SK-N-MC (cell line): ENCODE results near the gene PPP1R7.

ENCODE experiments used
- DNase-seq: peaks from one replicate; pipeline ENCODE4 v3.0.0-alpha.2; 2011; ENCODE audit warnings: low read depth, low spot score
- H3K27ac ChIP-seq: fragments of 200-600 bp; sonication (generic); 2 replicates; pipeline ENCODE4 v1.5.1; 2016; ENCODE audit warnings: mixed run types
- H3K36me3 ChIP-seq: fragments of 200-600 bp; sonication (generic); 2 replicates; pipeline ENCODE4 v1.6.1; 2017; ENCODE audit warnings: antibody characterized with exemption, low read length, mixed read lengths; ENCODE audit not compliant: insufficient read depth
- H3K4me3 ChIP-seq: fragments of 200-600 bp; sonication (generic); 2 replicates; pipeline ENCODE4 v1.5.1; 2016
- H3K9ac ChIP-seq: fragments of 200-600 bp; sonication (generic); 2 replicates; pipeline ENCODE4 v1.8.0; 2017; ENCODE audit warnings: mixed run types, mixed read lengths; ENCODE audit not compliant: insufficient read length
- H3K9me3 ChIP-seq: fragments of 200-600 bp; sonication (generic); 2 replicates; pipeline ENCODE4 v1.6.1; 2017; ENCODE audit warnings: low read depth, mild to moderate bottlenecking, antibody characterized with exemption, low read length, moderate library complexity, mixed read lengths
- EZH2 ChIP-seq: fragments of 200-600 bp; sonication (generic); IDR thresholded peaks from one replicate; pipeline ENCODE4 v1.6.1; 2017; ENCODE audit warnings: antibody characterized with exemption
- FOXP2 ChIP-seq: optimal IDR thresholded peaks from 2 replicates; pipeline ENCODE3; 2011; ENCODE audit warnings: mild to moderate bottlenecking, moderate library complexity; ENCODE audit not compliant: insufficient read depth; ENCODE audit errors: extremely low read length, control extremely low read depth
- POLR2AphosphoS5 ChIP-seq: IDR thresholded peaks from 2 replicates; pipeline ENCODE4 v1.6.1; 2012; ENCODE audit warnings: mild to moderate bottlenecking, low read depth, low read length, borderline replicate concordance

PPP1R7 gene

GRCh38 chr2:241141214-241141770, 9.0 kb upstream of the PPP1R7 start:
- Histone ChIP-seq H3K27ac (no peak overlapping the region), H3K9ac (no peak overlapping the region), H3K36me3 (peaks cover 12% of the 10 kb centered on the region; the same call in 1 of the 2 replicates), H3K9me3 (no peaks in the 10 kb centered on the region), H3K4me3 (no peak overlapping the region)
- TF ChIP-seq FOXP2 (no peak), POLR2AphosphoS5 (no peak), EZH2 (no peak)
- no peak for DNase-seq

- H3K36me3 ChIP-seq, result peaks cover 5% of the 10 kb centered on the region; the same call in 1 of the 2 replicates
- no peak overlapping the region for H3K27ac ChIP-seq
Measured at GRCh38 chr2:241142063-241142462, 8.2 kb upstream of the PPP1R7 start.

DNA sequence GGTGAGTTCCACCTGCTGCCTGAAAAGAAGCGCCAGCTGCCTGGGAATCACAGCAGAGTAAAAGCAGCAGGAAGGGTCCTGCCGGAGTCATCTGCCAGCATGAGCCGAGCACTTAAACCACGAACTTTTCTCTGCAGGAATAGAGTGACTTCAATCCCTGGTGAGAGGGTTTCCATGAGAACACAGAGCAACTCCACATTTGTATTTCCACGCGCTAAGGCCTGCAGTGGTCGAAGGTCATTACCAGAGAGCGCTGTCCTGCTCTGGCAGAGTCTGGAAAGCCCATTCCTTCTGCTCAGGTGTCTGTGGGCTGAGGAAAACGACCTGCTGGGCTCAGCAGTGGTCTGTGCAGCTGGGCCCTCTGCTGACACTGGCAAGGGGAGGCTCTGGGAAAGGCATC, 7.7 kb upstream of the PPP1R7 start:
- no peak overlapping the region for H3K9ac ChIP-seq
- peaks cover 5% of the 10 kb centered on the region; the same call in 1 of the 2 replicates for H3K36me3 ChIP-seq
- no peak for DNase-seq
- H3K27ac ChIP-seq, result no peak overlapping the region
- H3K4me3 ChIP-seq, result no peak overlapping the region
- no peaks in the 10 kb centered on the region for H3K9me3 ChIP-seq
- TF ChIP-seq POLR2AphosphoS5, result no peak
- no peak for TF ChIP-seq EZH2
- TF ChIP-seq FOXP2, result no peak

More at GRCh38 chr2:241142063-241142462, 8.2 kb upstream of the PPP1R7 start:
- no peak overlapping the region for H3K4me3 ChIP-seq
- no peak for TF ChIP-seq POLR2AphosphoS5
- TF ChIP-seq FOXP2, result no peak
- no peak for TF ChIP-seq EZH2
- DNase-seq, result no peak
- no peaks in the 10 kb centered on the region for H3K9me3 ChIP-seq
- no peak overlapping the region for H3K9ac ChIP-seq

GRCh38 chr2:241146286-241146685, 4.0 kb upstream of the PPP1R7 start:
- peaks cover 3% of the 10 kb centered on the region; the same call in 1 of the 2 replicates for H3K36me3 ChIP-seq
- H3K9ac ChIP-seq, result peak overlapping the region; percentile 28
- no peaks in the 10 kb centered on the region for H3K9me3 ChIP-seq
- H3K27ac ChIP-seq, result no peak overlapping the region
- peak overlapping the region; percentile 24; the same call in 1 of the 2 replicates for H3K4me3 ChIP-seq
- TF ChIP-seq POLR2AphosphoS5 (no peak), FOXP2 (no peak), EZH2 (no peak)
- DNase-seq, result no peak

GRCh38 chr2:241147336-241147735, 2.9 kb upstream of the PPP1R7 start:
- DNase-seq, result no peak
- TF ChIP-seq POLR2AphosphoS5 (no peak), EZH2 (no peak), FOXP2 (no peak)
- H3K27ac ChIP-seq, result no peak overlapping the region
- no peak overlapping the region for H3K4me3 ChIP-seq
- no peak overlapping the region for H3K9ac ChIP-seq
- H3K36me3 ChIP-seq, result peaks cover 3% of the 10 kb centered on the region; the same call in 1 of the 2 replicates
- H3K9me3 ChIP-seq, result no peaks in the 10 kb centered on the region

- H3K9ac ChIP-seq, result peak overlapping the region; percentile 82
- DNase-seq, result no peak
- TF ChIP-seq POLR2AphosphoS5, result no peak
- TF ChIP-seq EZH2, result no peak
- TF ChIP-seq FOXP2, result no peak
- peak overlapping the region; percentile 92 for H3K4me3 ChIP-seq
- no peaks in the 10 kb centered on the region for H3K9me3 ChIP-seq
- H3K36me3 ChIP-seq, result peaks cover 3% of the 10 kb centered on the region; the same call in 1 of the 2 replicates
- no peak overlapping the region for H3K27ac ChIP-seq
Measured at GRCh38 chr2:241148239-241148638, 2.0 kb upstream of the PPP1R7 start.

- DNase-seq, result peak; percentile 84
- TF ChIP-seq FOXP2 (no peak), EZH2 (no peak), POLR2AphosphoS5 (peak; percentile 56; the same call in 1 of the 2 replicates)
- H3K9me3 ChIP-seq, result no peaks in the 10 kb centered on the region
- H3K27ac ChIP-seq, result no peak within 1 kb of the TSS
- H3K9ac ChIP-seq, result peak within 1 kb of the TSS; percentile 82
- peak within 1 kb of the TSS; percentile 92 for H3K4me3 ChIP-seq
- H3K36me3 ChIP-seq, result peaks cover 3% of the 10 kb centered on the region; the same call in 1 of the 2 replicates
Measured at GRCh38 chr2:241148891-241149674, 1.2 kb upstream of the PPP1R7 start, which contains the start of gene PASK. Gene PASK (minus strand): TSS chr2:241149472. CDS start chr2:241143032, 6,440 bp downstream.

- Histone ChIP-seq H3K9ac (peak overlapping the region; percentile 45), H3K36me3 (peaks cover under 1% of the 10 kb centered on the region; the same call in 1 of the 2 replicates), H3K27ac (no peak overlapping the region), H3K4me3 (peak overlapping the region; percentile 92), H3K9me3 (no peaks in the 10 kb centered on the region)
- no peak for DNase-seq
- TF ChIP-seq FOXP2 (no peak), POLR2AphosphoS5 (no peak), EZH2 (no peak)
Measured at GRCh38 chr2:241149675-241149924, 667 bp upstream of the PPP1R7 start.
